ENCODE results near the gene CYP2S1.

GRCh38 chr19:41230067-41230857, 37.2 kb downstream of the CYP2S1 start:
- TF ChIP-seq CTCF (IDR thresholded peaks at IDR 0.05) (no peak), EP300 (IDR thresholded peaks at IDR 0.05) (no peak), POLR2A (IDR thresholded peaks at IDR 0.05) (no peak)
